Activated CD4-positive, alpha-beta T cell treated with anti-CD3 and anti-CD28 coated beads, Interleukin-2, Interleukin-6, amounts not matched to agents 100 ng/mL and 50 ng/mL, durations not matched to agents 16 hours and 8 hours (primary cell): ENCODE results near the gene MRC2.
"Not testable (repeated sequence)": the region's sequence is repeated elsewhere in the genome, so short reads cannot be mapped to it uniquely, and the experiment has no call there.

Source experiments
- DNase-seq: peaks from one replicate; pipeline ENCODE4 v3.0.0-alpha.2; 2020

Gene MRC2

GRCh38 chr17:62613095-62613494 lies 14.4 kb upstream of the MRC2 start:
- DNase-seq = not testable (repeated sequence)

GRCh38 chr17:62614142-62614541 lies 13.3 kb upstream of the MRC2 start:
- DNase-seq = no peak

DNA sequence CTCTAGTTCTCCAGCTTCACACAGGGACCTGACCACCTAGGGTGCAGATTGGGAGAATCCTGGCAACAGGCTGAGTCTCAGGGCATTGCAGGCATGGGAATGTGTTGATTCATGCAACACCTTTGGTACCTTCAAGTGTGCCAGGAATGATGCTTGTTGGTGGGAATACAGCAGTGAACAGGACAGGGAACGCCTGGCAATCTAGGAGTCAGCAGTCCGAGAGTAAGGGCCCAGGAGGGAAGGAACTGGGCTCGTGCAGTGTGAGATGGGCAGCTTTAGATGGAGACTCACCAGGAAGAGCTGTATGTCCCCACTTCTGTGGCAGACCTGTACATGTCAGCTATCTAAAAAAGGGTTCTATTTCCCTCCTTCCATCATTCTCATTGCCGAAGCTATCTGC lies 12.0 kb upstream of the MRC2 start:
- no peak for DNase-seq

DNA sequence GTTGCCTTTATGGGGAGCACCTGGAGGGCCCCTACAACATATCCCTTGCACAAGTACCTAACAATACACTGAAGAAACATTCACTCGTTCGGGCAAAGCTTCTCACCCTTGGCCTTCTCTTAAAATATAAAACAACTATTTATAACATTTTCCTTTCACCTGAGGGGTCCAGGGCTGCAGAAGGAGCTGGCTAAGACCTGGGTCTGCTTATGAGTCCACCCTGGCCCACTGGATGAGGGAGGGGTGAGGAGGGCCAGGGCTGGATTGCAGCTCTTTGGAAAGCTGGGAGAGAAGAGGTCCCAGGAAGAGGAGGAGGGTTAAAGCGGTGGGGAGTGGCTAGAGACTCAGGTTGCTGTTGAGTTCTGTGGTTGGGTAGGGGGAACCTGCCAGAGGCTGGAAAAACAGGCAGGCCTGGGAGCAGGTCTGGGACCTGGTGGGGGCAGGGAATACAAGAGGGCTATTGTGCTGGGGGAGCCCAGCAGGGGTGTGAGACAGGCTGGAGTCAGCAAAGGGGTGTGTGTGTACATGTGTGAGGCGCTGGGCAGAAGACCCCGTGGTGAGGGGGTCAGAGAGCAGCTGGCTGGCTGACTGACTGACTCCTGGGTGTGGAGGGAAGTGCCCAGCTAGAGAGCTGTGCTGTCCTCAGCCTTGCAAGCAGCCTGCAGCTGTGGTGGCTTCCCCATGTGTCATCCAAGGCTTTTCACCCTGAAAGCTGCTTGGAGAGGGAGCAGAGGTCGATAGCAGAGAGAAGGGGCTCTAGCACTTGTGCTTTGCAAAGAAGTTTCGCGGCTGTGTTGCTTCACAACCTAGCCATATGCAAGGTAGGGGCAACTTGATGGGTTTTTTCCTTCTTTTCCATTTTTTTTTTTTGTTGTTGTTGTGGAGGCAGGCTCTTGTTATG lies 10.2 kb upstream of the MRC2 start:
- no peak for DNase-seq

DNA sequence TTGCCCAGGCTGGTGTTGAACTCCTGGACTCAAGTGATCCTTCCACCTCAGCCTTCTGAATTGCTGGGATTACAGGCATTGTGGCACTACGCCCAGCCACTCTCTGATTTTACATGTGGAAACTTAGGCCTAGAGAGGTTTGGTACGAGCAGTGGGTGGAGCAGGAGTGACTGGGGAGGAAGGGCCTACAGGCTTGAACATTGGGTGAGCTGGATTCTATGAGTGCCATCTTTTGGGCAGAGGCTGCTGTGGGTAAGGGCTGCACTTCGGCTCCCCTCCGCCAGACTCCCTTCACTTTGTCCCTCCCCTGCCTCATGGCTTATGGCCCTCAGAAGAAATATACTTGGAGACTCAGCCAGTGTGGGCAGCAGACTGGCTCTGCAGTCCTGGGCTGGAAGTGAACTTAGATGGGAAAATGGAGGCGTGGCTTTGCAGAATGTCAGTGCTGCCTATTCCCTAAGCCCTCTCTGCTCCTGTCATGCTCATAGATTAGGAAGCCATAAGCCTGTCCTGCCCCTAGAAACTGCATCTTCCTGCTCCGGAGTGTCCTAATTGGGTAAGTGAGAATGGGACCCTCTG lies 9.5 kb upstream of the MRC2 start:
- no peak for DNase-seq

- DNase-seq = no peak
Measured at GRCh38 chr17:62618647-62619416, 8.6 kb upstream of the MRC2 start.

- DNase-seq = no peak
Measured at GRCh38 chr17:62619417-62620155, 7.9 kb upstream of the MRC2 start.

DNA sequence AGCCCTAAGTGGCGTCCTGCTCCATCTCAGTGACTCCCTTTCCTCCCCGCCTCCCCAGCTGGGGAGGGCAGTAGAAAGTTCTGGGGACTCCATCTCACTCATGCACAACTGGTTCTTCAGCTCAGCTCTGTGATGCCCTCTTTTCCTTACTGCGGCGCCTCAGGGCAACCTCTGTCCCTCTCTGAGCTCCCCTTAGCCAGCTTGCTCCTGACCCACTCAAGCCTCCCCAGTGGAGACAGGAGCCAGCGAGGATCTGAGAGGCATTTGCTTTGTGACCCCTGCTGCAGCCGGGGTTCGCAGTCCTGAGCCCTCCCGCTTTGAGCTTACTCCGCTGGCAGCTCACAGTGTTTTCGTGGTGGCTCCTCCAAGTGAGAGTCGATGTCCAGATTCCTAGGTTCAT lies 6.2 kb upstream of the MRC2 start:
- no peak for DNase-seq

- DNase-seq = no peak
Measured at GRCh38 chr17:62625184-62625869, 2.1 kb upstream of the MRC2 start.

DNA sequence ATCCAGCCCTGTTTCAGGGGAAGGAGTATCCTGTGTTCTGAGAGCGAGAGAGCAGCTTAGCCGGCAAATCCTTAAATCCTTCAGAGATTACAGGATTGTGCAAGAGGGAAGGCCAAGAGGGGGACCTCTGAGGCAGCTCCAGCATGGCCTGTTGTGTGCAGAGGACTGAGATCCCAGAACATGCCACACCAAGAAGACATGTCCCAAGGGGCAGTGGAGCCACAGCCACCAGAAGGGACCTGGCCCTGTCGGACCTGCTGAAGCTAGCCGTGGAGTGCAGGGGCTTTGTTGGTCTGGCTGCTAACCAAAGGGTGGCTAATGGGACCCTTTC lies 1.6 kb upstream of the MRC2 start:
- DNase-seq = no peak

GRCh38 chr17:62626719-62627218 lies 701 bp upstream of the MRC2 start:
- DNase-seq = peak; percentile 27

- DNase-seq = peak; percentile 55
Measured at GRCh38 chr17:62627904-62628633, 599 bp downstream of the MRC2 start.

DNA sequence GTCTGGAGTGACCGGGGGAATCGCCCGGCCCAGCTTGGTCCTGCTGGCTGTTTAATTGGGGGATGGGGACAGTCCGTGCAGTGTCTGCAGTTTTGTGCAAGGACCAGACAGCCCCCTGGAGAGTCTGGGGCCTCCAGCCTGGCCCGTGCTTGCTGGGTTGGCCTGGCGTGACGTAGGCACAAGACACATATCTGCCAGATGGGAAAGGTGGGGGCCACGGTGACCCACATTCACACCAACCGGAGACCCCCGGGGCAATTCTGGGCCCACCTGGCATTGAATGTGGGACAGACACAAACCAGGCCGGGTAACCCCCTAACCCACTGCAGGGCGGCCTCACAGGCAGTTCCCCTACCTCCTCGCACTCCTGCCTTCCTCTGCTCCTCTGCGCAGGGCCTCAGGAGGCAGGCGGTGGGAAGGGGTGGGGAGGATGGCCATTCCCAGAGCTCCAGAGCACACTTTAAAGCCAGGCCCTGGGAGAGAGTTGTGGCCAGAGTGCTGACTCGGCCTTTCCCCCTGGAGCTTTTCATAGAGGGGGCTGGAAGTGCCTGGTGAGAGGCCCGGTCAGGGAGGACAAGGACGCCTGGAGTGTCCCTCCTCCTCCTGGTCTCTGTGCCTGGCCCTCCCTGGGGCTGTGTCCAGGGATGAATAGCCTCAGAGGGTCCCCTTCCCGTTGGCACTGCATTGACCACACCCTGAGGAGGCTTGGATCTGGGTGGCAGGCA lies 1.5 kb downstream of the MRC2 start:
- DNase-seq = no peak

DNA sequence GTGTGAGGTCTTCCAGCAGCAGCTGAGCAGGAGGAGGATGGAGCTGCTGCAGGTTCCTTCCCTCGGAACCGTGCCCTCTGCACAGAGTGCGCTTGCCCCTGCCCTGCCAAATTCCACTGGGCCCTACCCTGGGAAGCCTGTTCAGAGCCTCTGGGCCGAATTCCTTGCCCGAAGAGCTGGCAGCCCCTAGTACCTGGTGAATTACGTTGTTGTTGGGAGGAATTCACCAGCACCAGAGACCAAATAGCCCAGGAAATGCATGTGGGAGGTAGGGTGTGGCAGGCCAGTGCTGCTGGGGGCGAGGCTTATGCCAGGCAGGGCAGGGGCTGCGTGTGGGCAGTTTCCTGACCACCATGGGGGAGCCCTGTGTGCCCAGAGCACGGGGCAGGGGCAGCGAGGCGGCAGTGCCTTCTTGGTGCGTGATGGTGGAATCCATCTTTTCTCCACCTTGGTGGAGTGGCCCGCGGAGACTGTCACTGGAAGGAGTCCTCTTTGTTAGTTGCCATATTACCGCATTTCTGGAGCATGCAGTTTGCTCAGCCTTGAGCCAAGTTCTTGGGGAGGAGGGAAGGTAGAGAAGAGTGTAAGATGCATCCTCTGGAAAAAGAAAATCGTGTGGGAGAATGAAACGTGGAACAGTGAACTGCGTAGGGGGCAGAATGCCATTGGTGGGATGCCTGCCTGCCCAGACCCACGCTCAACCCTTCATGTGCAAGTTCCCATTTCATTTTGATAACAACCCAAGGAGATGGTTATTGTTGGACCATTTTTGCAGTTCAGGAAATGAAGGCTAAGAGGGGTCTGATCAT lies 2.3 kb downstream of the MRC2 start:
- DNase-seq = no peak

- no peak for DNase-seq
Measured at GRCh38 chr17:62630365-62631085, 3.1 kb downstream of the MRC2 start.

GRCh38 chr17:62631086-62631935 lies 3.8 kb downstream of the MRC2 start:
- DNase-seq = no peak

DNA sequence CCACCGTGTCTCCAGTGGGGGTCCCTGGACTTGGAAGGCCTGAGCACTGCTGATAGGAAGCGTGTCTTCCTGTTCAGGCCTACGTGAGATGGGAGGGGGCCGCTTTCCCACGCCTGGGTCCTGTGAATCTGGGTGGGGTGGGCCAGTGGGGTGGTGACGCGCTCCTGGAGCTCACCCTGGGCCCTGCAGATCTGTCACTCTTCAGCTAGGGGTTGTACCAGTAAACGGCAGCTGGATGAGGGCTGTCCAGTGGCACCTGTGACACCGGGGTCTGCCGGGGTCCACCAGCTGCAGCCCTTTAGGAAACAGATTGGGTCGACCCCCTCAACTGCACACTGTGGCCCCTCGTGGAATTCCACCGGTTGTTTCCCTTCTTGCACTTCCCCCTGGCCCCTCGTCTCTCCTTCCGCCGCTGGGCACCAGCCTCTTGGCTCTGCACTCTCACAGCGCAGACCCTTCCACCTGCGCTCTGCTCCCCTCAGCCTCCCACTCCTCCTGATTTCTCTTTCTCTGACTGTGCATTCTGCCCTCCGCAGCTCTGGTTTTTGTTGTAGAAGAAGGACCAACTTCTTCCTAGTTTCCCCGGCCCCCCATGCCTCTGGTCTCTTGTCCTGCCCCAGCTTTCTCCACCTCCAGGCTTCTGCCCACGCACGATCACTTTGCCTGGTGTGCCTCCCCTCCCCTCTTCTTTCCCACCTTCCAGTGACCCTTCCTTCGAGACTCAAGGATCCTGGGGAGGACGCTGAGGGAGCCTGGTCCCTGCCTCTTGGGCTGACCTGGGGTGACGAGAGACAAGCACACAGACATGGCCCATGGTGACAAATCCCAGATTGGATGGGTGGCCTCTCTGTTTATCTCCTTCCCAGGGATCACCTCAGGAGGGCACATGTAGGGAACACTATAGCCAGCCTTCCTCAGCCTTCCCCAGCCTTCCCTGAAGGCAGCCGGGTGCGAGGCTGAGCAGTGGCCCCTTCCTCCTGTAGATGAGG lies 4.8 kb downstream of the MRC2 start:
- DNase-seq = no peak
